Epithelial cell of esophagus (primary cell): ENCODE results near the gene RAB39A.
A peak's percentile ranks its signal among the peaks of the same experiment; 100 is the strongest.

Experiments used
- DNase-seq: peaks from one replicate; pipeline ENCODE4 v3.0.0; 2010; ENCODE audit warnings: low read depth
- H3K4me3 ChIP-seq: 2 replicates; pipeline ENCODE4 v1.5.1; 2011; ENCODE audit warnings: mild to moderate bottlenecking, low read length, control low read depth
- TF ChIP-seq, protein P1 (sequence below): IDR thresholded peaks from 2 replicates; pipeline ENCODE4 v1.5.1; 2011; ENCODE audit warnings: low read depth, mild to moderate bottlenecking, low read length, control low read depth, inconsistent platforms; ENCODE audit not compliant: insufficient read depth; ENCODE audit errors: missing control alignments

Gene RAB39A

DNA sequence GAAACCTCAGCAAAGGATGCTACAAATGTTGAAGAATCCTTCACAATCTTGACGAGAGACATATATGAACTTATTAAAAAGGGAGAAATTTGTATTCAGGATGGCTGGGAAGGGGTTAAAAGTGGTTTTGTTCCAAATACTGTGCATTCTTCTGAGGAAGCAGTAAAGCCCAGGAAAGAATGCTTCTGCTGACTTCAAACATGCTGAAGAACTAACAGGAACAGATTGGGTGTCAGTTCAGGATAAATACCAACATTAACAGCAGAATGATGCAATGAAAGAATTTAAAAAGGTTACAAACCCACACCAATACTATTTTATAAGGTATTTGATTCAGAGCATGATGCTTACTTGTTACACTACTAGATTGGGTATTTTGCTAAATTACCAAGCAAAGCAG is 33.9 kb downstream of the RAB39A start:
- DNase-seq = no peak
- TF ChIP-seq, protein P1, sequence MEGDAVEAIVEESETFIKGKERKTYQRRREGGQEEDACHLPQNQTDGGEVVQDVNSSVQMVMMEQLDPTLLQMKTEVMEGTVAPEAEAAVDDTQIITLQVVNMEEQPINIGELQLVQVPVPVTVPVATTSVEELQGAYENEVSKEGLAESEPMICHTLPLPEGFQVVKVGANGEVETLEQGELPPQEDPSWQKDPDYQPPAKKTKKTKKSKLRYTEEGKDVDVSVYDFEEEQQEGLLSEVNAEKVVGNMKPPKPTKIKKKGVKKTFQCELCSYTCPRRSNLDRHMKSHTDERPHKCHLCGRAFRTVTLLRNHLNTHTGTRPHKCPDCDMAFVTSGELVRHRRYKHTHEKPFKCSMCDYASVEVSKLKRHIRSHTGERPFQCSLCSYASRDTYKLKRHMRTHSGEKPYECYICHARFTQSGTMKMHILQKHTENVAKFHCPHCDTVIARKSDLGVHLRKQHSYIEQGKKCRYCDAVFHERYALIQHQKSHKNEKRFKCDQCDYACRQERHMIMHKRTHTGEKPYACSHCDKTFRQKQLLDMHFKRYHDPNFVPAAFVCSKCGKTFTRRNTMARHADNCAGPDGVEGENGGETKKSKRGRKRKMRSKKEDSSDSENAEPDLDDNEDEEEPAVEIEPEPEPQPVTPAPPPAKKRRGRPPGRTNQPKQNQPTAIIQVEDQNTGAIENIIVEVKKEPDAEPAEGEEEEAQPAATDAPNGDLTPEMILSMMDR = no peak
- H3K4me3 ChIP-seq = no peak overlapping the region

DNA sequence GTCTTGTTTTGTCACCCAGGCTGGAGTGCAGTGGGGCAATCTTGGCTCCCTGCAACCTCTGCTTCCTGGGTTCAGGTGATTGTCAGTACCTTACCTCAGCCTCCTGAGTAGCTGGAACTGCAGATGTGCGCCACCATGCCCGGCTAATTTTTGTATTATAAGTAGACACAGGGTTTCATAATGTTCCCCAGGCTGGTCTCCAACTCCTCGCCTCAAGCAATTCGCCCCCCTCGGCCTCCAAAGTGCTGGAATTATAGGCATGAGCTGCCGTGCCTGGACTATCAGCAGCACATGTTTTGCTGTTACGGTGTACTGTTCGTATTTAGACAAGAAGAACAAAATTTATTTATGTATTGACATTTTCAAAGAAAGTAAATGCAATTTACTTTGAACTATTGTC is 34.8 kb downstream of the RAB39A start:
- no peak for DNase-seq
- H3K4me3 ChIP-seq = no peak overlapping the region
- TF ChIP-seq, protein P1 = no peak

DNA sequence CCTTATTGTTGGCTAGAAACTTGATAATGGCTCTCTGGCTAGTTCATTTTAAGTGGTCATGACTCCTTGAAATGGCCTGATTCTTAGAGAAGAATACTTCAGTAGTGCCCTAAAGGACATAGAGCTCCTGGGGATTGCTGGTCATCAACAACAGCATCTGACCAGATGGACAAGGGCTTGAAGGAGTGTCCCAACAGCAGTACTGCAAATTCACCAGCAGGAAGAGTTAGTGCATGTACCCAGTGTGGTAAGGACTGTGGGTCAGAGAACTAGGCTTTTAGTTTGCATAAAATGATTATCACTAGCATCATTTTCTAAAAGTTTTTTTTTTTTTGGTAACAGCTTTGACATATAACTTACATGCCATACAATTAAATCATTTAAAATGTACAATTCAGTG is 41.0 kb downstream of the RAB39A start:
- TF ChIP-seq, protein P1 = peak; percentile 22
- H3K4me3 ChIP-seq = no peak overlapping the region
- DNase-seq = no peak

DNA sequence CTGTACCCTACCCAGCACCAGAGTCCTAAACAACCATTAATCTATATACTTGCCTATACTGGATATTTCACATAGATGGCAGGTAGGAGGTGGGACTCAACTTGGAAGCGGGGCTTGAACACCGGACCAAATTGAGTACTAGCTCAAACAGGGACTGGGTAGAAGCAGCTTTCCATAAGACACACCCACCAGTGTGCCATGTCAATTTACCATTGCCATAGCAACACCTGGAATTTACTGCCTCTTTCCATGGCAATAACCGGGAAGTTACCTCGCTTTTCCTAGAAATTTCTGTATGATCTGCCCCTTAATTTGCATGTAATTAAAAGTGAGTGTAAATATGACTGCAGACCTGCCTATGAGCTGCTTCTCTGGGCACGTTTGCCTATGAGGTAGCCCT is 41.8 kb downstream of the RAB39A start:
- DNase-seq = no peak
- H3K4me3 ChIP-seq = no peak overlapping the region
- TF ChIP-seq, protein P1 = no peak

DNA sequence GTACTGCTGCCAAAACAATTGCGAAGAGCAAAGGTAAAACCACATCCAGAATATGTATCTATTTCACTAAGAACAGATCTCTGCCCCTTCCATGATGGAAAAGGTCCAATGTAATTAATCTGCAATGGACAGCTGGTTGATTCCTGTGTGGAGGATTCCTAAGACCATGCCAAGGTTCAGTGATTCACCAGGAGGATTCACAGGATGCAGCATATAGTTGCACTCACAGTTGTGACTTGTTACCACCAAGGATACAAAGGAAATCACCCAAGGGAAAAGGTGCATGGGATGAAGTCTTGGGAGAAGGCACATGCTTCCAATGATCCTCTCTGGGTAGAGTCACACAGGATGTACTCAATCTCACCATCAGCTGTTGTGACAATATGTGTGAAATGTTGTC is 45.4 kb downstream of the RAB39A start:
- TF ChIP-seq, protein P1 = no peak
- no peak for DNase-seq

DNA sequence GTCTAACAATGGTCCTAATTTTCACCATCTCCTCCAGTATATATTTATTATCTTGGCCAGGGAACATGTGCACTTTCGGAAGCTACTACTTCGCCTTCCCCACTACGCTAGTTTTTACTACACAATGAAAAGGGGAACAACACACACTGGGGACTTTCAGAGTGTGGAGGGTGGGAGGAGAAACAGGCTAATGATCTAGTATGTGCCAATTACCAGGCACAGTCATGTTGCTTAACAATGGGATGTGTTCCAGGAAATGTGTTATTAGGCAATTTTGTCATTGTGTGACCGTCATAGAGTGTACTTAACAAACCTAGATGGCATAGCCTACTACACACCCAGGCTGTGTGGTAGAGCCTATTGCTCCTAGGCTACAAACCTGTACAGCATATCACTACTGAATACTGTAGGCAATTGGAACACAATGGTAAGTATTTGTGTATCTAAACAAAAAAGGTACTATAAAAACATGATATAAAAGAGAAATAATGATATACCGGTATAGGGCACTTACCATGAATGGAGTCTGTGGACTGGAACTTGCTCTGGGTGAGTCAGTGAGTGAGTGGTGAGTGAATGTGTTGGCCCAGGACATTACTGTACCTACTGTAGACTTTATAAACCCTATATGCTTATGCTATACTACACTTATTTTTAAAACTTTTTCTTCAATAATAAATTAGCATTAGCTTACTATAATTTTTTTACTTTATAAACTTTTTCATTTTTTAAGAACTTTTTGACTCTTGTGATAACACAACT is 60.3 kb downstream of the RAB39A start:
- no peak overlapping the region for H3K4me3 ChIP-seq
- TF ChIP-seq, protein P1 = no peak
- peak; percentile 65 for DNase-seq

More for the DNA sequence above, 45.4 kb downstream of the RAB39A start:
- no peak overlapping the region for H3K4me3 ChIP-seq

DNA sequence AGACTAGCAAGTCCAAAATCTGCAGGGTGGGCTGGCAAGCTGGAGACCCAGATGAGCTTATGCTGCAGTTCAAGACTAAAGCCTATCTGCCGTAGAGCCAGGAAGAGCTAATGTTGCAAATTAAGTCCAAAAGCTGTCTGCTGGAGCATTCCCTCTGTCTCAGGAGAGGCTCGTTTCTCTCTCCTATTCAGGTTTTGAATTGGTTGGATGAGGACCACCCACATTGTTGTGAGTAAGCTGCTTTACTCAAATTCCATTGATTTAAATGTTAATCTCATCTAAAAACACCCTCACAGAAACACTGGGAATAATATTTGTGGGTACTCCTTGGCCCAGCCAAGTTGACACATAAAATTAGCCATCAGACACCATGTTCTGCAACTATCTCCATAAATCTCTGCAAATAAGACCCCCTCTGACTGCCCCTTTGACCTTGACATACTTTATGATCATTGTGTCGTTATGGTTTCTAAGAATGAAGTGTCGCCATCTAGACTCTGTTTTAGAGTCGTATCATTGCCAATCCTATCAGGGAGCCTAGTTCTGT is 63.7 kb downstream of the RAB39A start:
- TF ChIP-seq, protein P1 = no peak
- H3K4me3 ChIP-seq = no peak overlapping the region
- DNase-seq = no peak
